PFSK-1 (cell line): ENCODE data around the gene TSPAN2.

Experiments used
- FOXP2 ChIP-seq: optimal IDR thresholded peaks from 2 replicates; pipeline ENCODE3; 2011; ENCODE audit warnings: borderline replicate concordance, control low read depth, inconsistent platforms; ENCODE audit not compliant: insufficient read depth; ENCODE audit errors: extremely low read length, extremely low read depth
- POLR2AphosphoS5 ChIP-seq: IDR thresholded peaks from 2 replicates; pipeline ENCODE4 v1.6.1; 2012; ENCODE audit warnings: low read depth, mild to moderate bottlenecking, control low read depth, low read length, moderate library complexity
- SIN3A ChIP-seq: IDR thresholded peaks from 2 replicates; pipeline ENCODE4 v1.6.1; 2012; ENCODE audit warnings: mild to moderate bottlenecking, low read length, moderate library complexity, borderline replicate concordance; ENCODE audit not compliant: insufficient read depth
- TAF1 ChIP-seq: IDR thresholded peaks from 2 replicates; pipeline ENCODE4 v1.6.1; 2012; ENCODE audit warnings: low read length, control low read depth, borderline replicate concordance; ENCODE audit not compliant: insufficient read depth
- TF ChIP-seq, protein P1 (sequence below), 2 experiments: IDR thresholded peaks; 2 replicates each; pipeline versions ENCODE4 v1.6.1 to v1.8.0; 2011 to 2012; ENCODE audit warnings: low read depth in 2 of 2, low read length in 2 of 2, control low read depth in 1 of 2, inconsistent platforms in 1 of 2, mild to moderate bottlenecking in 1 of 2, moderate library complexity in 1 of 2; ENCODE audit not compliant: insufficient read depth in 1 of 2

Gene TSPAN2

DNA sequence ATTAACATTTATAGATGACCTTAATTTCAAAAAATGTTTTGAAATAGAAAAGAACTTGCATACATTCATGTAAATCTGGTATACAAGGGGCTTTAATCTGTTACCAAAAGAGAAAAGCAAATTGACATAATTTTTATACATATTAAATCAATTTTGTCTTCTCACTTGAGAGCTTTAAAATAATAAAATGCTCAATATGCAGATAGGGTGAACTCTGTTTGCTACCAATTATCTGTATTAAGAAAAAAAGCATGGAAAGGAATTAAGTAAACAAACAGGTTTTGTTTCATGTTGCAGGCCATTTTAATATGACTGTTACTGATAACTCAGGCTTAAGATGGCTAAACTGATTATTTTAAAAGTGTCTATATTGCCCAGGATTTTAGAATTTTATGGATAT is 65.7 kb downstream of the TSPAN2 start:
- TF ChIP-seq FOXP2 (no peak), SIN3A (no peak), TAF1 (no peak), POLR2AphosphoS5 (no peak)
- TF ChIP-seq, protein P1, sequence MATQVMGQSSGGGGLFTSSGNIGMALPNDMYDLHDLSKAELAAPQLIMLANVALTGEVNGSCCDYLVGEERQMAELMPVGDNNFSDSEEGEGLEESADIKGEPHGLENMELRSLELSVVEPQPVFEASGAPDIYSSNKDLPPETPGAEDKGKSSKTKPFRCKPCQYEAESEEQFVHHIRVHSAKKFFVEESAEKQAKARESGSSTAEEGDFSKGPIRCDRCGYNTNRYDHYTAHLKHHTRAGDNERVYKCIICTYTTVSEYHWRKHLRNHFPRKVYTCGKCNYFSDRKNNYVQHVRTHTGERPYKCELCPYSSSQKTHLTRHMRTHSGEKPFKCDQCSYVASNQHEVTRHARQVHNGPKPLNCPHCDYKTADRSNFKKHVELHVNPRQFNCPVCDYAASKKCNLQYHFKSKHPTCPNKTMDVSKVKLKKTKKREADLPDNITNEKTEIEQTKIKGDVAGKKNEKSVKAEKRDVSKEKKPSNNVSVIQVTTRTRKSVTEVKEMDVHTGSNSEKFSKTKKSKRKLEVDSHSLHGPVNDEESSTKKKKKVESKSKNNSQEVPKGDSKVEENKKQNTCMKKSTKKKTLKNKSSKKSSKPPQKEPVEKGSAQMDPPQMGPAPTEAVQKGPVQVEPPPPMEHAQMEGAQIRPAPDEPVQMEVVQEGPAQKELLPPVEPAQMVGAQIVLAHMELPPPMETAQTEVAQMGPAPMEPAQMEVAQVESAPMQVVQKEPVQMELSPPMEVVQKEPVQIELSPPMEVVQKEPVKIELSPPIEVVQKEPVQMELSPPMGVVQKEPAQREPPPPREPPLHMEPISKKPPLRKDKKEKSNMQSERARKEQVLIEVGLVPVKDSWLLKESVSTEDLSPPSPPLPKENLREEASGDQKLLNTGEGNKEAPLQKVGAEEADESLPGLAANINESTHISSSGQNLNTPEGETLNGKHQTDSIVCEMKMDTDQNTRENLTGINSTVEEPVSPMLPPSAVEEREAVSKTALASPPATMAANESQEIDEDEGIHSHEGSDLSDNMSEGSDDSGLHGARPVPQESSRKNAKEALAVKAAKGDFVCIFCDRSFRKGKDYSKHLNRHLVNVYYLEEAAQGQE (IDR thresholded peaks at IDR 0.05; ENCODE audit: insufficient read depth in 1 of 2, low read depth in 2 of 2, low read length in 2 of 2), result no peak

DNA sequence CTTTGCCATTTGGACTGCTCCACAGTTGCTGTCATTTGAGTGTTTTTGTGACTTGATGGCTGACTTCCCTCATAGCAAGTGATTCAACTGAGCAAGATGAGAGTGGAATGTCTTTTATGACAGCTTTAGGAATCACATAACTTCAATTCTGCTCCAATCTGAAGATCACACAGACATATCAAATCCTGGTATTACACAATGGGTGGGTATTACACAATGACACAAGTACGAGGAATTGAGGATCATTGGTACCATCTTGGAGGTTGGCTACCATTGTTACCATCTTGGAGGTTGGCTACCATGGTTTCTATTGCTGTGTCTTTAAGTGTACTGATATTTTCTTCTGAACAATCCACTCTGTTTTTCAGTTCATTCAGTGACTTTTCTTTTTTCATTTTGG is 68.2 kb downstream of the TSPAN2 start:
- no peak for TF ChIP-seq FOXP2
- no peak for TF ChIP-seq SIN3A
- TF ChIP-seq TAF1, result no peak
- TF ChIP-seq, protein P1 (IDR thresholded peaks at IDR 0.05; ENCODE audit: insufficient read depth in 1 of 2, low read depth in 2 of 2, low read length in 2 of 2), result no peak
- TF ChIP-seq POLR2AphosphoS5, result no peak

GRCh38 chr1:115013792-115014191 is 75.5 kb downstream of the TSPAN2 start:
- no peak for TF ChIP-seq TAF1
- no peak for TF ChIP-seq SIN3A
- TF ChIP-seq, protein P1 (IDR thresholded peaks at IDR 0.05; ENCODE audit: insufficient read depth in 1 of 2, low read depth in 2 of 2, low read length in 2 of 2), result no peak

GRCh38 chr1:115012434-115012833 is 76.9 kb downstream of the TSPAN2 start:
- TF ChIP-seq TAF1, result no peak

GRCh38 chr1:115012006-115012405 is 77.3 kb downstream of the TSPAN2 start:
- TF ChIP-seq FOXP2, result no peak

DNA sequence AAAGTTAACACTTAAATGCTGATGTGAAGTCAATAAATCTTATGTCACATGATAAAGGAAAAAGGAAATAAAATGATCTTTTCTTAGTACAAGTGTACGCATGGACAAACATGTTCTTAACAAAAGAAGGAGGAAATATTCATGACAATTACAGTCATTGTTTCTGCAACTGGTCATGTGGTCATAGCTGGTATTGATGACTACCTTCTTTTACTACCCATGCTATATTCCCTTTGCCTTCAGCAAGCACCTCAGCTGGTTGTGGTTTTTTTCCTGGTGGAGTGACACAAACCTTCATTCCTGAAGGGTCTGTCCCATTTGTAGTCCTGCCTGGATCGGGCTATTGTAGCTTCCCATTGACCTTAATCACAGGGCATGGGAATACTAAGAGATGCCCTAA is 83.1 kb downstream of the TSPAN2 start:
- TF ChIP-seq POLR2AphosphoS5 (no peak), FOXP2 (no peak), SIN3A (no peak), TAF1 (no peak)
- TF ChIP-seq, protein P1 (IDR thresholded peaks at IDR 0.05; ENCODE audit: insufficient read depth in 1 of 2, low read depth in 2 of 2, low read length in 2 of 2), result no peak
